GM18858 (cell line): ENCODE data around the gene PPIP5K2.

Experiments
- ATAC-seq: cut with Tn5 transposase; IDR thresholded peaks from one replicate; pipeline ENCODE4 v1.9.1; 2021; ENCODE audit not compliant: unreplicated experiment

Gene PPIP5K2

DNA sequence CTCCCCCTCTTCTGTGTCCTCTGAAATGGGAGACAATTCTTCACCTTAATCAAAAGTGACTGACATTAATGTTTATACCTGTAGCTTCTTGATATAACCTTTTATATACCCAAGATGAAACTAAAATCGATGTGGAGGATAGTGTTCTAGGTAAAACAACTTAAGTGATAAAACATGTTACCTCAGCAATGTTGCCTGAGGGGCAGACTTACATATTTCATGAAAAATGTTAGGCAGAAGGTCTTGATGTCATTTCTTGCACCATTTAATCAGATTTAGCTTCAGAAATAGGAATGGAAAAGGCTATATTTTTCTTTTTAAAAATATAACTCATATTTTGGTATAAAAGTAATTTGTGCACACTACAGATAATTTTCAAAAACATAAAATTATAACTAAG lies 115.8 kb downstream of the PPIP5K2 start:
- no peak for ATAC-seq

DNA sequence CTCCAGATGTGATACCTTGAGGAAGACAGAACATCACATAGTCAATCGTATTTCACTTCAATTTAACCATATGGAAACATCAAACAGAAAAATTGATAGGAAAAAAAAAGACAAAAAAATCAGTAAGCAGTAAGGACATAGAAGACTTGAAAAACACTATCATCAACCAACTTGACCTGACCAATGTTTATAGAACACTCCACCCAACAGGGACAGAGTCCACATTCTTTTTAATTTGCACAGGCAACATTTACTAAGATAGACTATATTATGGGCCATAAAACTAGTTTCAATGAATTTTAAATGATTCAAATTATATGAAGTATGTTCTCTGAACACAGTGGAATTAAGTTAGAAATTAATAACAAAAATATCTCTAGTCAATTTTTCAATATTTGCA lies 117.7 kb downstream of the PPIP5K2 start:
- ATAC-seq = no peak

DNA sequence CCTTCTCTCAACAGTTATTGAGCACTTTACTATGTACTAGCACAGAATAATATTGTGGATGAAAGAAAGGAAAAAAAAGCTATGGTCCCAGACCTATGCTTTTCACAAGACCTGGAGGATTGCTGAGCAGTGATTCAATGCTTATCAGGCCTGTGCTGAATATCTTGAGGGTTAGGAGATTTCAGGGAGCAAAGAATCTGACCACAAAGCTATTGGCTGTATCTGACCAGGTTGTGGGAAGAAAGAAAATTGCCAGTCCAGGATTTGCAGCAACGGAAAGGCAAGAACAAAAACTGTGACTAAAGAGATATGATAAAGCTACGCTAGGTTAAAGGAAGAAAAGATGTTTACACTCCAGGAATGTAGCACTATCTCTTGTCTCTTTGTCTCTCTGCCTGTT lies 123.6 kb downstream of the PPIP5K2 start:
- ATAC-seq = no peak

DNA sequence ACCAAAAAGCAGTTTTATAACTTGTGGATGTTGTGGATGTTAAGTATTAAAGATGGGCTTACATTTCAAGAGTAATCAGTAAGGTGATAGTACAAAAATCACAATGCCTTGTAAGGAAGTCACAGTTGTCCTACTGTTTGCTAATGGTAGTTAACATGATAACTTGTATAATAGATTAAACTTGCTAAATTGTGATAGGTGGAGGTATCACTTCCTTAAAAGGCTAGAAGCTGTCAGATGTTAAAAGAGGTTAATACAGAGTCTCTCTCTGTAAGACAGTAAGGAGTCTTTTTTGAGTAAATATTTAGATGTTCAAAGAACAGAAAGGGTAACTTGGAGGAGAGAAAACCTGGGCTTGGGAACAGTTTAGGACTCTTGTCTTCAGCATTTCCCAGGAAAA lies 124.3 kb downstream of the PPIP5K2 start:
- ATAC-seq = no peak

DNA sequence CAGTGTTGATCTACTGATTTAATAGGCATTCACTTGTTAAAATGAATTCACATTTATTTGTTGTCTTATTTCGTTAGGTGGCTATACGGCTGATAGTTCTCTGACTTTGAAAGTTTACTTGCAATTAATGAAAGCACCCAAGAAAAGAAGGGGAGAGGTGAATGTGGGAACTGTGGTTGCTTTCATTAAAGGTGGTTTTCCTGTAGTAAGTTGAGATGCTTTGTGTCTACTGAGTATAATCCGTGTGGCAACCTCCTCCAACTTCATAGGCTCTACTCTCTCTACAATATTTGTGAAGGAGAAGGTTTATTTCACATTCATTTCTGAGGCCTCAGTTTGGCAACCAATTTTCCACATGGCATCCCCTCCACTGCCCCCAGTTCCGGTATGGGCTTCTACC lies 125.7 kb downstream of the PPIP5K2 start:
- ATAC-seq = no peak

DNA sequence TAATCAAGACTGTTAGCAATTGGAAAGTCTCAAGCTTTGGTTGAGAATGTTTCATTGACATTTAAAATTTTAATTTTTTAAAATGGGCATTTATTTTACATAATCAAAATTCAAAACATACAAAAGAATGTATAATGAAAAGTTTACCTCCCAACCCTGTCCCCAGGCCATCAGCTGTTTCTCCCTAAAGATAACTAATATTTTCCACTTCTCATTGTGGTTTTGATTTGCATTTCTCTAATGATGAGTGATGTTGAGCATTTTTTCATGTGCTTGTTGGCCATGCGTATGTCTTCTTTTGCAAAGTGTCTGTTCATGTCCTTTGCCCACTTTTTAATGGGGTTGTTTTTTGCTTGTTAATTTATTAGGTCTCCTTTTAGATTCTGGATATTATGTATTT lies 127.0 kb downstream of the PPIP5K2 start:
- no peak for ATAC-seq

DNA sequence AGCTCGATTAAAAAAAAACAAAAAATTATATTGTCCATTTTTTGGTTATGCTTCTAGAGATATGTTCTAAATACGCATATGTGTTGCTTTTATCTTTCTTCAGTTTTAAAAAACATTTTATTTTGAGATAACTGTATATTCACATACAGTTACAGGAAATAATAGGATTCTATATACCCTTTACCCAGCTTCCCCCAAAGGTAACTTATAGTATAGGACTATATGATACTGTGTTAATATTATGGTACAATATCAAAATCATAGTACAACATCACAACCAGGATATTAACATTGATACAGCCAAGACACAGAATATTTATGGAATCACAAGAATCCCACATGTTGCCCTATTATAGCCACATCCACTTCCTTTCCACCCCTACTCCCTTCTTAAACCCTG lies 129.0 kb downstream of the PPIP5K2 start:
- ATAC-seq = no peak

DNA sequence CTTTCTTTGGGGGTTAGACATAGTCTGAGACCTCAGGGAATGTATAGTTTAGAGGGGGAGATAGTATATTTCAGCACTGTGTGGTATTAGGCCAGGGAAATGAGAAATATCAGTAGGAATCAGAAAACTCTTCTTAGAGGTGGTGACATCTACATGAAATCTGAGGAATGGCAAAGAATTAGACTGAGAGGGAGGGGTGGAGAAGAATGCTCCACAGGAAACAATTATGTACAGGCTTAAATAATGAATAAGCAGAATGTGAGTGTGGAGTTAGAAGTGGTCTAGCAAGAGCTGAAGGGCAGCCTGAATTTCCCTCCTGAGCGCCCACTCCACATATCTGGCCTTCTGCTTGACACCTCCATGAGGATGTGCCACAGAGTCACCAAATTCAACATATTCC lies 134.8 kb downstream of the PPIP5K2 start:
- no peak for ATAC-seq

DNA sequence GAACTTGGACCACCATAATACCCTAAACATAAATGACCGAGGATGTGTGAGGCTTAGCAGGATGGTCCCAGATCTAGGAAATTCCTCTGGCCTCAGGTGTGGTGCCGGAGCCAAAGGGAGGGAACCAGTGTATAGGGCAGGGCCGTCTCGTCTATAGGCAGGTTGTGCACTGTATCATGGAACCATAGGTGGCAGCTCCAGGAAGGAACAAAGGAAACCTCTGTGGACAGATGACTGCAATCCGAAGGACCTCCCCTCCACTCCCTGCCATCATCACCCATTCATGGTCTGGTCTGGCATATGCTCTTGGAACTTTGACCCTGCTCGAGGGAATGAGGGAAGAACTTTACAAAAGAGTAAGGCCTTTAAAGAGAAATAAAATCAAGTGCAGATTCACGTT lies 135.6 kb downstream of the PPIP5K2 start:
- ATAC-seq = no peak

DNA sequence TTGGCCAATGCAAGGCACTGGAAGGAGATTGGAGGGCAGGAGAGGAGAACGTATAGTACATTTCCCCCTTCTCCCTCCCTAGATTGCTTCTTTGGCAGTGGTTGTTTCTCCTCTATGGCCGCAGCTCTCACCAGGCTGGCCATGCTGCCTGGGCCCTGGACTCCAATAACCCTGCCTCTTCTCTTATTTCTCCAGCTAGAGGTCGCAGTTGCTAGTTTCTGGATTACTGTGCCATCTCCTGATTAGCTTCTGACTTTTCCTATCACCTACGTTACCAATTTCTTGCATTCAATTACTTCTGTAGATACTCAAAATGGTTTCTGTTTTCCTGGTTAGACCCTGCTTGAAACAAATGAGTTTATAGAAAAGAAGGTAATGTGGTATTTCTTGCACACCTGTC lies 136.1 kb downstream of the PPIP5K2 start:
- ATAC-seq = no peak

DNA sequence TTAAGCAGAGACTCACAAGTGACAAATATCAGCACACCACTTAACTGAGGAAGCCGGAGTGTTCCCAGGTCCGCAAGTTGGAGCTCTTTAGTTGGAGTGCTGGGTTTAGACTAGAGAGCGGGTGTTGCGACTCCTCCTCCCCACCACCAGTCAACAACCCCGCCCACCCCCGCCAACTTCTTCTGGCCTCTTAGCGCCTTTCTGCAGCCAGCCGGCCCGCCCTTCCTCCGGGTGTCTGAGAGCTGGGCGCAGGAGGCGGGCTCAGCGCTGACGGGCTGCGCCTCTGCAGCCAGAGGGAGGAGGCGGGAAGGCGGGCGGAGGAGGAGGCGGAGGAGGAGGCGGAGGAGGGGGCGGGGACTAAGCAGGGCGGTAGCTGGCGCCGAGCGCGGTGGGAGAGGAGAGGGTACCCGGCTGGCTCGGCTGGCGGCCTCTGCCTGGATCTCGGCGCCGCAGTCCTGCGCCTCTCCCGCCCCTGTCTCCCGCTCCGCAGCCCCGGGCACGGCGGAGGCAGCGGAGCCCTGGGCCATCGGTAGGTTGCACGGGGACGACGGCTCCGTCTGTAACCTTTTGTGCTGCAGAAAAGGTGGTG lies 138.4 kb downstream of the PPIP5K2 start, which contains the start of gene MACIR:
TSS of gene MACIR (plus strand) at position 396 of the 589 bp plus-strand sequence. CDS start 17,157 bp downstream, outside the sequence.
- ATAC-seq = peak; percentile 58

DNA sequence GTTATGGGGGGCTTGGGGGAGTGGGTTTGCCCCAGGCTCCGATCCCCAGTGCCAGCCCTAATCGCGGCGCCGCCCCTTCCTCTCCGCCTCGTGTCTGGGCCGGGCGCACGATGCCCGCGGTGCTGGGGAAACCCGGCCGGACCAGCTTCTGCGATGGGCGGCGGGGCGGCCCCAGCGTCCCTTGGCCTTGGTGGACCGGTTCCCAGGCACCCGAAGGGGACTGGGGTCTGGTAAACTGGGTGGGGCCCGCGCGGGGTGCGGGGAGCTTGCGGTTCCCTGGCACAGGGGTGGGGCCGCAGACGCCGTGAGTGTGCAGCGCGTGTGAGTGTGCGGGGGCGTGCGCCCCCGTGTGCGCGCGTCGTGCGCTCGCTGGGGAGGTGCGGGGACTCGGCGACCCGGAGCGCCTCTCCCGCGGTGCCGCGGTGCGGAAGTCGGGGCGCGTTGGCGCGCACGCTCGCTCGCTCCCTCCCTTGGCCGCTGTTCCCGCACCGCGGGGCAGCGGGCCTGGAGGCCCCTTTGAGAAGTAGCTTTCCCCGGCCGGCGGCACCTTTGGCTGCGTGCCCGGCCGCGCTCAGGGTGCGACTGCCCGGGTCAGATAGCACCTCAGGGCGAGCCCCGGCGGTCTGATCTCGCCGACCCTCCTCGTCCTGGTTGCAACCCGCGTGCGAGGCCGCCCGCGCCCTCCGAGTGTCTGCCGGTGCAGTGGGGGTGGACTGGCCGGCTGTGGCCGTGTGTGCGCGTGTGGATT lies 139.0 kb downstream of the PPIP5K2 start:
- peak; percentile 22 for ATAC-seq

DNA sequence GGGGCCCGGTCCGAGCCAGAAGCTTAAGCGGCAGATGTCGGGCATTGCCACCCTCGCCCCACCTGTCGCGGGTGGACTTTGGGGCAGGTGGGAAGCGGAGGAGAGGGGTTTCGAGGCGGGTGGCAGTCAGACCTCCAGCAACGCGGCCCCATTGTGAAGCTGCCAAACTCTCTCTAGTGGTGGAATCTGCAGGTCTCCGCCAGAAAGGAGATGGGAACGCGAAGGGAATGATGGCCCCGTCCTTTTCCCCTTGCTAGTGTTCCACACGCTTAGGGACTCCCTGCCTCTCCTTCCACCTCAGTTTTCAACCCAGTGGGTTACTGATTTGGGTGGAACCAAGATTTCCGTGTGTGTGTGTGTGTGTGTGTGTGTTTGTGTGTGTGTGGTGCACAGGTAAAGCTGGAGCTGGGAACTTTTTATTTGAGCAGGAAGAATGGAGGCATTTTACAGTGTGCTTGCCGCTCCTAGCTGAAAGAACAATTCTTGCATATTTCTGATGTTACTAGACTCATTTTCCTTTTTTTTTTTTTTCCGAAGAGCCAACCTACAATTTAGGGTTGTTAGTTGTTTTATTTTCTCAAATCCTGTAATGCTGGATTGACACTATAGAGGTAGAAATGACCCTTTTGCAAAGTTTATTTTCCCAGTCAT lies 139.7 kb downstream of the PPIP5K2 start:
- ATAC-seq = no peak

DNA sequence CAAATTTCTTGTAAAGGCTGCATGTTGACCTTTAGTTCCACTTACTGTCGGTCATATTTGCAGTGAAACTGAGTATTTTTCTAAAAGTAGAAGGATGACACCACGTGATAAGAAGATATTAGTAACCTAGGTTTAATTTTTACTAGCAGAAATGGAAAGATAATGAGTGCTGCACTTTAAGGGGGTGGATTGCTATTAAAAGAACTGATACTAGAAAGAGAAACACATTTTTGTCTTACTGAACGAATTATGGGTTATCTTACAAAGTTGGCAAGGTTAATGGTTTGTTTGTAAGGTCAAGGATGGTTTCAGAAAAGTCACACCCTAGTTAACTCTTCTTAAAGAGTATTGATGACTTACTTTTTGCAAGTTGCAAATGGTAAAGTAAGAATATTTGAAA lies 140.8 kb downstream of the PPIP5K2 start:
- peak; percentile 52 for ATAC-seq
